ENCODE measurements around the gene RPTOR.

The RPTOR gene

DNA sequence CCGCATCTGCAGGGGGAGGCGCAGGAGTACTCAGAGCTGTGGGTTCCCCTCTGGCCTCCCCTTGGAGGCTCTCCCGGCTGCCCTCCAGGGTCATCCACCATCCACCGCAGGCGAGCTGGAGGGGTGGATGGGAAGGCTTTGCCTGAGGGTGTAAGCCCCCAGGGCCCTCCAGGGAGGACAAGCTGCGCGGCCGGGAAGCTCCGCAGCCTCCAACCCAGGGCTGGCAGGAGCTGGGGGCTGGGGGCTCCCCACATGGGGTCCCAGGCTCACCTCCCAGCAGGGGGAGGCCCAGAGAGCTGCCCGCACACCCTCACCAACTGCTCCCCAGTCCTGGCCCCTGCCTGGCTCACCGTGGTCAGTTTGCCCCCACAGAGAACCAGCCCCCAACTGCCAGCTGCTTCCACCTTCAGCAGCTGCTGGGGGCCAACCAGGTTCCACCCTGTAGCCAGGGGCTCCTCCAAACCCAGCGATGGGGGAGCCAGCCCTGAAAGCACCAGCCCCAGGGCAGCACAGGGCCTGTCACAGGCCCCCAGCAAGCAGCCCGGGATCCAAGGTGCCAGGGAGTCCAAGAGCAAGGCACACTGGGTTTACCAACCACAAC, 427.2 kb downstream of the RPTOR start:
- DNase-seq = no peak

DNA sequence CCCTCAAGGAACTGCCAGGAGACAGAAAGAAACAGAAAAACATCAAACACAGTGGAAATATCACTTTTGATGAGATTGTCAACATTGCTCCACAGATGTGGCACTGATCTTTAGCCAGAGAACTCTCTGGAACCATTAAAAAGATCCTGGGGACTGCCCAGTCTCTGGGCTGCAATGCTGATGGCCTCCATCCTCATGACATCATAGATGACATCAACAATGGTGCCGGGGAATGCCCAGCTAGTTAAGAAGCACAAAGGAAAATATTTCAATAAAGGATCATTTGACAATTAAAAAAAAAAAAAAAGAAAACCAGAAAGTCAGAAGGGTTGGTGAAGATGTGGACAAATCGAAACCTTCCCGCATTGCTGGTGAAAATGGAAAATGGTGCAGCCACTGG, 432.1 kb downstream of the RPTOR start:
- DNase-seq = no peak

DNA sequence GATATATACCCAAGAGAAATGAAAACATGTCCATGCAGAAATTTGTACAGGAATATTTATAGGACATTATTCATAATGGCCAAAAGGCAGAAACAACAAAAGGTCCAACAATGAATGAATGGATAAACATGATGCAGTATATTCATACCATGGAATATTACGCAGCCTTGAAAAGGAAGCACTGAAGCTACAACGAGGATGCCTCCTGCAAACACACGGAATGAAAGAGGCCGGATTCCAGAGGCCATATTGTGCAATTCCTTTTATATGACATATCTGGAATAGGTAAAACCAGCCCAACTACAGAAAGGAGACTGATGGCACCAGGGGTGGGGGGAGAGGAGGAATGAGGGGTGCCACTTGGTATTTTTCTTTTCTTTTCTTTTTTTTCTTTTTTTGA, 432.5 kb downstream of the RPTOR start:
- no peak for DNase-seq

DNA sequence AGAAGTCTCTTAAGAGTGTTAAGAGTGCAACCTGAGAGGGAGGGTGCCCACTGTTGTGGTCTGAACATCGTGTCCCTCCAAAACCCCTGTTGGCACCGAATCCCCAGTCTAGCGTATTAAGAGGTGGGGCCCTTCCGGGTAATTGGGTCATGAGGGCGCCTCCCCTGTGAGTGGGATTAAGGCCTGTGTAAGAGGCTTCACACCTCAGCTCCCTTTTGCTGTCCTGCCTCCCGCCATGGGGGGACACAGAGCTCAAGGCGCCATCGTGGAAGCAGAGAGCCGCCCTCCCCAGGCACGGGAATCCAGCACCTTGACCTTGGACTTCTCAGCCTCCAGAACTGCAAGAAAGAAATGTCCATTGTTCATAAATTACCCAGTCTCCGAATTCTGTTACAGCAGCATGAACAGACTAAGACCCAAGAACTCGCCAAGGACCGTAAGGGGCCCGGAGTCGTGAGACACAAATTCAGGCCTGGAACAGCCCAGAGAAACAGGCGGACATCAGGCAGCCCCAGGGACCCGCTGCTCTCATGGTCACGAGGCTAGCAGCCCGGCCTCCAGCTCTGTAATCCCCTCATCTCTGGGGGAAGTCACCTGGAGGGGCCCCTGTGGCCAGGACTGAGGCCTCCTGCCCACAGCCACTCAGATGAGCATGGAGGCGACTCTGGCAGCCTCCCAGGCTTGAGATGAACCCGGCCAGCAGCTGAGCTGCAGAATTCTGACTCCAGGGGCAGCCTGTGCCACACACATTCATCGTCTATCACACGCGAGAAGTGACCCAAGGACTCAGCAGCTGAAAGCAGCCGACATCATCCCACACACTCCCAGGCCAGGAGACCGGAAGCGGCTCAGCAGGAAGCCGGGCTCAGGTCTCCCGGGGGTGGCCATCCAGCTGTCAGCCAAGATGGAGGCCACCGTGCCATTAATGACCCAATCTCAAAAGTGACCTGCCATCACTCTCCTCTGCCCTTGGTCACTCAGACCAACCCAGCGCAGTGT, 434.2 kb downstream of the RPTOR start:
- DNase-seq = no peak

DNA sequence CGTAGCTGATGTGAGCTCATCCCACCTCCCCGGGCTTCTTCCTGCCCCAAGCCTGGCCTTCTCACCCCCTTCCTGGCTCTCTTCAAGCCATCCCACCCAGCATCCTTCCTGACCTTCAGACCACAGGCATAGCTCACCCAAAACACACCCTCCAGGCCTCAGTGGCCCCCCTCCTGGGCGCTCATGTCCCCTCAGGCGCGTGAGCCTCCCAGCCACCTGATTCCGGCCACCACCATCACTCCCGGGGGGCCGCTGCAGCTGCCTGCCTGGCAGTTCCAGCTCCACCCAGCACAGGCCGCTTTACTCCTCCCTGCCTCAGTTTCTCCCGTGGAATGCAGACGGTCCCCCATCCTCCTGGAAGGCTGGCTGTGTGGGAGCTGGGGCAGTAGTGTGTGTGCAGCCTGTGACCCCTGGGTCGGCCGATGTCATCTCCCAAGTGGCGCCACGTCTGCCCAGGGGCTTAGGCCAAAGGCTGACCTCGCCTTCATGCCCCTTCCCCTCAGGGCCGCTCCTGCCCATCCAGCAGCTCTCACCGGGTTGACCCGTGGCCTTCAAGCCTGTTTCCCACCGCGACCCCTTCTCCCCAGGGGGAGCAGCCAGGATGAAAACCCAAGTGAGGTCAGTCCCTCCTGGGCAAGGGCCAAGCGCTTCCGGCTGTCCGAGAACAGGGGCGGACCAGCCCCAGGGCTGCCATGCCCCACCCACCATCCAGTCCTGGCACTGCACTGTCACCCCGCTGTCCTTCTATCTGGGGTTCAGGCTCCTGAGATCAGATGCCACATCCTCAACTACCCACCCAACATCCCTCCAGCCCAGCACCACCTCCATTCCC, 435.1 kb downstream of the RPTOR start:
- no peak for DNase-seq

DNA sequence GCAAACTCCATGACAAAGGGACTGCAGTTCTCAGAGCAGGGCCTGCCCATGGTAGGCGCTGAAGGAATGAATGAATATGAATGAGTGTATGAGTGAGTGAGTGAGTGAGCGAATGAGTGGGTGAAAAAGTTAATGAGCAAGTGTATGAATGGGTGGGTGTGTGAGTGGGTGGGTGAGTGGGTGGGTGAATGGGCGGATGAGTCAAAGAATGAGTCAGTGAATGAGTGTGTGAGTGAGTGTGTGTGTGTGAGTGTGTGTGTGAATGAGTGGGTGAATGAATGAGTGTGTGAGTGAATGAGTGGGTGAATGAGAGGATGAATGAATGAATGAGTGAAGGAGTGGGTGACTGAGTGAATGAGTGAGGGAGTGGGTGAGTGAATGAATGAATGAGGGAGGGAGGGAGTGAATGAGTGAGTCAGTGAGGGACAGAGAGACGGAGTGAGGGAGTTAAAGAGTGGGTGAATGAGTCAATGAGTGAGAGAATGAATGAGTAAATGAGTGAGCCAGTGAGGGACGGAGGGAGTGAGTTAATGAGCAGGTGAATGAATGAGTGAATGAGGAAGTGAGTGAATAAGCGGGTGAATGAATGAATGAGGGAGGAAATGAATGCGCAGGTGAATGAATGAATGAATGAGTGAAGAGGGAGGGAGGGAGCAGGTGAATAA, 435.9 kb downstream of the RPTOR start:
- no peak for DNase-seq

DNA sequence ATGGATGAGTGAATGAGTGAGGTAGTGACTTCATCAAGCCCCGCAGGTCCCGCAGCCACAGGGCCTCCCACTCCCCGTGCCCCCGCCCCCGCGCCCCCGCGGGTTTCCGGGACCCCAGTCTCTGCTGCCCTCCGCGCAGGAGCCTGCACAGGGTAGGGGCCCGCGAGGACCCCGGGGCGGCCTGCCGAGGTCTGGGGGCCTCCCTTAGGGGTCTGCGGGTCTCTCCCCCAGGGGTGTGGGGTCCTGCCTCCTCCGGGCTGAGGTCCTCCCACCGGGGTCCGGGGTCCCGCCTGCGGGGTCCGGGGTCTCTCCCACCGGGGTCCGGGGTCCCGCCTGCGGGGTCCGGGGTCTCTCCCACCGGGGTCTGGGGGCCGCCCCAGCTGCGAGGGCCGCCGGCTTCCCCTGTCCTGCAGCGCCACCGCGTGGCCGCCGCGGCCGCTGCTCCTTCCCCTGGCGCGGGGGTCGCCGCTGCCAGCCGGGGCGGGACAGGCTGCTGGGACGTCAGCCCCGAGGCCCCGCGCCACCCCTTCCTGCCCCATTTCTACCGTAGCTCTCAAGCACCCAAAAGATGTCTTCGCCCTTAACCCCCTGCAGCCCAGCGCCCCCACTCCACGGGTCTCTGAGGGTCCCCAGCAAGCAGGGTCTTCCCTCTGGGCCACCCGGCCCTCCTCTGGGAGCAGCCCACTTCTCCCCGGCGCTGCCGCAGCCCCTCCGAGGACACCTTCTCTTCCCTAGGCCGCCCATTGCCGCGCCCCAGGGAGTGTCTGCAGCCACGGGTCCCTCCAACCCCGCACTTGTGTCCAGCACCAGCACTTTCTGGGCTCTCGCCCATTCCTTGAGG, 436.6 kb downstream of the RPTOR start:
- no peak for DNase-seq

DNA sequence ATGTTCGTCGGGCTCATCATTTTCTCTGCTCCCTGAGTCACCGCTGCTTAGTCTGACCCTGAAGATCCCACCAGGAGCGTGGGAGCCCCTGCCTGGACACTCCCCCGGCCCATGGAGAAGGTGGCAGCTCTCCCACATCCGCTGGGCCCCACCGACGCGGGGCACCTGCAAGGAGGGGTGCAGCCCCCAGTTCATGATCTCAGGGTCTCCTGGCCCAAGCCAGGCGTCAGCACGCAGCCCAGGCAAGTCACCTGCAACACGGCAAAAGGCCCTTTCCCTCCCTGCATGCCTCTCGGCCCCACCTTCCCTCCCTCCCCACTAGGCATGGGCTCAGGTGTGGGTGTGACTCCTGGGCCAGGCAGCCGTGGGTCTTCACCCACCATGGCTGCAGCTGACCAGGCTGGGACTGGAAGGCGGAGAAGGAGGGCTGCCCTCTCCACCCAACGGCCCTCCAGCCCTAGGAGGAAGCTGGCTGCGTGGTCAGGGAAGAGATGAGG, 437.3 kb downstream of the RPTOR start:
- DNase-seq = no peak

DNA sequence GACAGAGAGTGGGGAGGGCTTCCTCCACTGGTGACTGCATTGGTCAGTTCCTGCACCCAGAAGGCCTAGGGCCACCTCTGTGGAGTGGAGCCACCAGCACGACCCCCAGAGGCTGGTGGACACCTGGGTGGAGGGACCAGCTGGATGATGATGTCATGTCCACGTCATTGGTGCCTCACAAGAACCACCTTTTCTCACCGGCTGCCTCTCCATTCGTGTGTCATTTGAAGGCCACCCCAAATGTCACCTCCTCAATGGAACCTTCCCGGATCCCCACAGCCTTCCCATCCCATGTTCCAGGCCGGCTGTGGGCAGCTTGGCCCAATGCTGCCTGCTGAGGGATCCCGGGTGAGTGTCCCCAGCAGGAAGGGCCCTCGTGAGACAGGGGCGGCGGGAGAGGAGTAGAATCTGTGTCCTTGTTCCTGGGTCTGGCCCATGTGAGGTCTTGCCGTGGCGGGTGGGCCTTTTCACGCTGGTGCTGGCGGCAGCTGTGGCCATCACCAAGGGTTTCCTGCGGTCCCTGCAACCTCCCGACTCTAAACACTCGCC, 437.9 kb downstream of the RPTOR start:
- no peak for DNase-seq

DNA sequence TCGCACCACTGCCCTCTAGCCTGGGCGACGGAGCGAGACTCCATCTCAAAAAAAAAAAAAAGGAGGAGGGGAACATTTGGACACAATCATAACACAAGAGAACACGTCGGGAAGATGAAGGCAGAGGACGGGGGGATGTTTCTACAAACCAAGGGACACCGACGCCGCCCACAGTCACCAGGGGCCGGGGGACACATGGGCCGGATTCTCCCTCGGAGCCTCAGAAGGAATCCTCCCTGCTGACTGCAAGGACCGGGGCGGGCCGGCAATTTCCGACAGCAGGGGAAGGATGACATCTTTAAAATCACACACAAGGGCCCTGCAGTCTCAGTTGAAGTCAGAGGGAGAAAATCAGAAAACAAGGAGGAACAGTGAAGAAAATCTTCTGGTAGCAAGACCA, 438.9 kb downstream of the RPTOR start:
- DNase-seq = no peak

DNA sequence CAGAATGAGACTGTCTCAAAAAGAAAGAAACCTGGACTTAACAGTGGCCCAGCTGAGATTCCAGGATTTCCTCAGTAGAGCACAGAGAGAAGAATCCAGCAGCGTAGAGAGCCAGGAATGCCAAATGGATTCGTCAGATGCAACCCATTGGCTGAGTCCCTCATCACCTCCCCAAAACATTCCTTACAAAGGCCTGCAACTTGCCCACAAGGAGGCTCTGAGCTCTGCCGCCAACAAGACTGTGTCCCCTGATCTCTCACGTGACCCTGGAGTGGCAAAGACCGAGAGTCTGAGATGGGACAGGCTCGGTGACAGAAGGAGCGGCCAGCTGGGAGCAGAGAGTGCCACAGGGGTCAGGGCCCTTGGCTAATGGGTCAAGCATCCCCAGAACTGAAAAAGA, 440.1 kb downstream of the RPTOR start:
- no peak for DNase-seq

DNA sequence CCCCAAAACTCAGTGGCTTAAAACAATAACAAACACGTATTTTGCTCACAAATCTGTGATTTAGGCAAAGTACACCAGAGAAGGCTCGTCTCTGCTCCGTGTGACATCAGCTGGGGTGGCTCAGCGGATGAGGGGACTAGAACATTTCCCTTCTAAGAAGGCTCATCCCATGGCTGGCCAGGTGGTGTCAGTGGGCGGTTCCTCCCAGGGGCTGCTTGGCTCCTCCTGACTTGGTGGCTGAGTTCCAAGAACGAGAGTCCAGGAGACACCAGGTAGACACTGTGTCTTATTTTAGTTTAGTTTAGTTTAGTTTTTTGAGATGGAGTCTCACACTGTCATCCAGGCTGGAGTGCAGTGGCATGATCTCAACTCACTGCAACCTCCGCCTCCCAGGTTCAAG, 441.4 kb downstream of the RPTOR start:
- DNase-seq = no peak

DNA sequence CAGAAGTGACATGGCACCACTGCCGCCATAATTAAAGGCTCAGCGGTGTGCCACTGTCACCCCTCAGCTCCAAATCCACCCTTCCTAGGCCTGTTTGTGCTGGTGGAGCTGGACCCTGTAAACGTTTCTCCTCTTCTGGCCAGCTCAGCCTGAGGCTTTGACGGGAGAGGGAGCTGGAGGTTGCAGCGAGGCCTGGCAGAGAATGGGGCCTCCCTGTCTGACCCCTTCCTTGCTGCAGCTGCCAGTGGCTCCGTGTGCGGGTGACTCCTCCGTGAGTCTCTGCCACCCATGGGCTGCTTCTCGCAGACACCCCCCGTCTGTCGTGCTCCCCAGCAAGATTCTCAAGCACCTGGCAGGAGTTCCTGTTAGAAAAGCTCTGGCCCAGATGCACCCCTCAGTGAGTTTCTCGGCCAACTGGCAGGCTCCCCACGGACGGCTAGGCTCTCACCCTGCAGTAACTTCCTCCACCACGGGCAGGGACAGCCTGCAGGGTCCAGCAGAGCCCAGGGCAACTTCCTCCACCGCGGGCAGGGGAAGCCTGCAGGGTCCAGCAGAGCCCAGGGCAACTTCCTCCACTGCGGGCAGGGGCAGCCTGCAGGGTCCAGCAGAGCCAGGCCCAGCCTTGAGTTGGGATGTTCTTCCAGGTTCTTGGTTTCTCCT, 442.3 kb downstream of the RPTOR start:
- no peak for DNase-seq

DNA sequence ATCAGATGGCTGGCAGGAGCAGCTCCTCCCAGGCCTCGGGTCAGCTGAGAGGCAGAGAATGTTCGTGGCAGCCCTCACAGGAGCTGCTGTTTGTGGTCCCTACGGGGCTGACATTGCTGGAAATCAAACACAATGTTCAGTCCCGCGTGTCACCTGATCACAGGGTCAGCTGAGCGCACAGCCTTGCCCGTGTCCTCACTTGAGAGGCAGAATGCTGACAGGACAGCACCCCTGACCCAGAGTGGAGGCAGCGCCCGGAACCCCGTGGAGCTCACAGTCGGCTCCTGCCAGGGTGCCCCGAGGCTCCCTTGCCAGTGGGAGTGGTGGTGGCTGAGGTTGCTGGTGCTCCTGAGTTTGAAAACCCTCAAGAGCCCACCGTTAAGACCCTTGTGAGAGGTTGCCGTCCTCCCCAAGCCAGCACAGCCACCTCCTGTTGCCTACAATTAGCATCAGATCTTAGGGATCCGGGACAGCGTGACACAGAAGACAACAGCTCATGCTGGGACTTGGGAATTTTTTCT, 443.4 kb downstream of the RPTOR start:
- no peak for DNase-seq

DNA sequence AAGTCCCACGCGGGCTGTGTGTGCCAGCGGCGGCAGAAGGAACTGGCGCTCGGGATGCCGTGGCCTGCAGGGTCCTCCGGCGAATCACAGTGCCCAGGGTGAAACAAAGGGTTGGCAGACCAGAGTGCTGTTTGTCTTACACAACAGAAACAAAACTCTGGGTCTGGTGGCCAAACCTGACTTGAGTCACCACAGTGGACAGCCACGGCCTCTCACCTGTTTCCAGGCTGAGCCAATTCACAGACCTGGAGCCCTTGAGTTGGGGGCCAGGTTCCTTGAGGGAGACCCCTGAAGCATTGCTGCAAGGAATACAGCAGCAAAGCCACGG, 444.9 kb downstream of the RPTOR start:
- DNase-seq = no peak

DNA sequence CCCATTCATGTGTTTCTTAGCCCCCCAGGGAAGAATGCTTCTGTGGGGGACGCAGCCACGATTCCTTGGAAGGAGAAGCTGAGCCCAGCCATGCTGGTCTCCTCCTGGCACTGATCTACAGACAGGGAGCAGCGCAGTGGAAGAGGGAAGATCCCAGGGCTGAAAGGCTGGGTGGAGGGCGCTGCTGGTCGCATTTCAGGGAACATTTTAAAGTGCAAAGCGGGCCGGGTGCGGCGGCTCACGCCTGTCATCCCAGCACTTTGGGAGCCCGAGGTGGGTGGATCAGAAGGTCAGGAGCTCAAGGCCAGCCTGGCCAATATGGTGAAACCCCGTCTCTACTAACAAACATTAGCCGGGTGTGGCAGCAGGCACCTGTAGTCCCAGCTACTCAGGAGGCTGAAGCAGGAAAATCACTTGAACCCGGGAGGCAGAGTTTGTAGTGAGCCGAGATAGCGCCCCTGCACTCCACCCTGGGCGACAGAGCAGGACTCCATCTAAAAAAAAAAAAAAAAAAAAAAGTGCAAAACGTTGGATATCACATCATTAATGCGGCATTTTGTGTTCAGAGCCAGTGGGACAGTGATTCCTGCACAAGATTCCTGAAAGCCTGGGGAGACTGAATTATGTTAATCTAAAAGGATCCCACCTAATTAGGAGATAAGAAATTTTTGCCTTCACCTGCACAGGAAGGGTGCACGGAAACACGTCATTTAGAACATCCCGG, 446.4 kb downstream of the RPTOR start:
- no peak for DNase-seq

DNA sequence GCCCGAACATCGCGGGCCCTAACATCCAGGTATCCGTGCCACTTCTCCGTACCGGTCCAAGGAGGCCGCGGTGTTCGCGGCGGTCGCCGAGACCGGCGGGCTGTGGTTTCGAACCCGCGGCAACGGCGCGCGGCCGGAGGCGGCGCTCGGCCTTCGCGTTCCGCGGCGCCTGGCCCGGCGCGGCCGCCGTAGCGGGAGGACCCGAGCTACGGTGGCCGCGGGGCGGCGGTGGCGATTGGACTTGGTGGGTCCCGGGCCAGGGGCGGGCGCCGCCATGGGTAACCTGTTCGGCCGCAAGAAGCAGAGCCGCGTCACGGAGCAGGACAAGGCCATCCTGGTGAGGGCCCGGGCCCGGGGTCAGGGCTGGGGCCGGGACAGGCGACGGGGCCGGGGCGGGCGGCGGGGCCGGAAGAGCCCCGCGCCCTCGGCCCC, 447.0 kb downstream of the RPTOR start, which contains the start of gene CHMP6:
Gene CHMP6, plus strand, starts transcription at position 197 of the 432 bp plus-strand sequence. Its CDS starts 78 bp downstream, at position 275.
- peak; percentile 6 for DNase-seq

DNA sequence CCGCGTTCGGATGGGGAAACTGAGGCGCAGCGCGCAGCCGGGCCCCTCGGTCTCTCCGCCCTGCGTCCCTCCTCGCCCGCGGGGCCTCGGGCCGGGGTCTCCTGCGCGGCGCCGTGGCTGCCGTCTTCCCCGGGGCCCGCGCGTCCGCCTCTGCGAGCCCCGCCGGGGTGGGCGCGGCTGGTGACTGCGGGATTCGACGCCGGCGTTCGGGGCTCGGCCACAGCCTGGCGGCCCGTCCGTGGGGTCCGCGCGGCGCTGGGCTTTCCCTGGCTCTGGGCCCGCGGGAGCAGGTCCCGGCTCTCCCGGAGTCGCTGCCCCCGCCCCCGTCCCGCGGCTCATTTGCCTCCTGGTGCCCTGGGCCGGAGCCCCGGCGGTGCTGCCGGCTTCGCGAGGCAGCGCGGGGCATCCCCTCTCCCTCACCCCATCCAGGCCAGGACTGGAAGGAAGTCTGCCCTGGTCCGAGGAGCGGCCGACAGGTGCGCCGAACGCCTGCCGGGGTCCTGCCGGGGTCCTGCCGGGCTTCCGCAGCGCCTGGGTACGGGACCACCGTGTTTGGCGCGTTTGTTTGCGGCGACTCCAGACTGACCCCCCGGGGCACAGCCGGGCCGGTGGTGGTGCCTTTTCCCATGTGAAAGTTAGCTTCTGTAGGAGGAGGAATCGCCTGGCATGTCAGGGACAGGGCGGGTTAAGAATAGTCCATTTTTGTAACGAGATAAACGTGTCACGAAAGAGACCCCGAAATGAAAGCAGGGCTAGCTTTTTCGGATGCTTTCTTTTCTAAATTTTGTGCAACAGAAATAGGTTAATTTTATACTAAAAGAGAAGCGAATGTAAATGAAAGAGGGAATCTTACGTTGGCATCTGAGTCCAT, 447.7 kb downstream of the RPTOR start:
- no peak for DNase-seq
